GM19468 (cell line): ENCODE data around the gene CEP112.

Experiments
- ATAC-seq: cut with Tn5 transposase; IDR thresholded peaks from one replicate; pipeline ENCODE4 v1.9.1; 2021; ENCODE audit warnings: mild to moderate bottlenecking, moderate library complexity, moderate number of reproducible peaks; ENCODE audit not compliant: unreplicated experiment; ENCODE audit errors: extremely low read depth

Gene CEP112

DNA sequence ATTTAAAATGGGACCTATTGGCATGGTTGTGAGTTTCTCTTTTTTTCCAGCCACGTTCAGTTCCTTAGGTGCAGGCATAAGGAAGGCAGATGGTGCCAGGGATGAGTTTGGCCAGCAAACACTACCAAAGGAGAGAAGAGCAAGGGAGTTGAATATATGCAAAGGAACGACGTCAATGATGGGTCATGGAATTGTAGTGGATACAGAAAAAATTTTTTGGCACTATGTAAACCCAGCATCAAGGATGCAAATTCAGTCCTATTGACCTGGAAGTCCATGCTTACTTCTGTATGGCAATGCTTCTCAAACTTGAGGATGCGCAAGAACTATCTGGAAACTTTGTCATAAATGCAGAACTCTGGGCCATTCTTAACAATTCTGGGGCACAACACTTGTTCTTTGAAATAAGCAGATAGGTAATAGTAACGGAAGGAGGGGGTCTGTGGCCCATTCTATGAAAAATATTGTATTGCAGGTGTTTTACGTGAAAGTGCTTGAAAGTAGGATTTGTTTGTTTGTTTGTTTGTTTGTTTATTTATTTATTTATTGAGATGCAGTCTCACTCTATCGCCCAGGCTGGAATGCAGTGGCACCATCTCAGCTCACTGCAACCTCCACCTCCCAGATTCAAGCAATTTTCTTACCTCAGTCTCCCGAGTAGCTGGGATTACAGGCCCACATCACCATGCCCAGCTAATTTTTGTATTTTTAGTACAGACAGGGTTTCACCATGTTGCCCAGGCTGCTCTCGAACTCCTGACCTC, 19.3 kb upstream of the CEP112 start:
- ATAC-seq: no peak

DNA sequence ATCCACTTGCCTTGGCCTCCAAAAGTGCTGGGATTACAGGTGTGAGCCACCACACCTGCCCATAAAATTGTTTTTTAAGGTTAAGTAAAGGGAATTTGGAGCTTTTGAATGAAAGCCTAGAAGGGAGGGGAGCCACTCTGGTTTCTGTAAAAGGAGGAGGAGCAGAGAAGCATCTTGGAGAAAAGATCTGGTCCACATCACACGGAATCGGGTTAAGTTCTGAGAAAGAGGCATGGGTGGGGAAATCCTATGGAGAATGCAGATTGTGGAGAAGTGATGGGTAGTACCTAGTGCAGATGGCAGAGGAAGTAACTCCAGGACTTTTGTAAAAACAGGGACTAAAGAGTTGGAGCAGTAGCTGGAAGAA, 18.3 kb upstream of the CEP112 start:
- no peak for ATAC-seq

DNA sequence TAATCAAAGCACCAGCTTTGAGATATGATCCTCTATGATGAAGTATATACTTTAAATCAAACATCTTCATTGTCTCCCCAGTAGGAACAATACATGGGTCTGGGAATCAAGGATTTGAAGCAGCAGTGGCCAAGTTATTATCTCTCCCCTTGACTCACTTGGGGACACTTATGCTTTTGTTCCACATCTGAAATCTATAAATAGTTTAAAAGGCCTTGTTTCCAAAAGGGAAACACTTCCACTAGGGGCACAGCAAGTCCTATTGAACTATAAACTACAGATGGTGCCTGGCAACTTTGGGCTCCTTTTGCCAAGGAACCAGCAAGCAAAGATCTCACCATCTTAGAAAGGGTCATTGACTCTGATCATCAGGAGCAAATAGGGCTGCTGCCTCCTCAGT, 16.0 kb upstream of the CEP112 start:
- ATAC-seq: no peak

GRCh38 chr17:66203274-66204015, 11.5 kb upstream of the CEP112 start:
- ATAC-seq: no peak

GRCh38 chr17:66200685-66201092, 8.8 kb upstream of the CEP112 start:
- ATAC-seq: no peak

GRCh38 chr17:66198242-66198641, 6.3 kb upstream of the CEP112 start:
- ATAC-seq: no peak

- ATAC-seq: no peak
Observed at GRCh38 chr17:66192378-66192687, 400 bp upstream of the CEP112 start.

DNA sequence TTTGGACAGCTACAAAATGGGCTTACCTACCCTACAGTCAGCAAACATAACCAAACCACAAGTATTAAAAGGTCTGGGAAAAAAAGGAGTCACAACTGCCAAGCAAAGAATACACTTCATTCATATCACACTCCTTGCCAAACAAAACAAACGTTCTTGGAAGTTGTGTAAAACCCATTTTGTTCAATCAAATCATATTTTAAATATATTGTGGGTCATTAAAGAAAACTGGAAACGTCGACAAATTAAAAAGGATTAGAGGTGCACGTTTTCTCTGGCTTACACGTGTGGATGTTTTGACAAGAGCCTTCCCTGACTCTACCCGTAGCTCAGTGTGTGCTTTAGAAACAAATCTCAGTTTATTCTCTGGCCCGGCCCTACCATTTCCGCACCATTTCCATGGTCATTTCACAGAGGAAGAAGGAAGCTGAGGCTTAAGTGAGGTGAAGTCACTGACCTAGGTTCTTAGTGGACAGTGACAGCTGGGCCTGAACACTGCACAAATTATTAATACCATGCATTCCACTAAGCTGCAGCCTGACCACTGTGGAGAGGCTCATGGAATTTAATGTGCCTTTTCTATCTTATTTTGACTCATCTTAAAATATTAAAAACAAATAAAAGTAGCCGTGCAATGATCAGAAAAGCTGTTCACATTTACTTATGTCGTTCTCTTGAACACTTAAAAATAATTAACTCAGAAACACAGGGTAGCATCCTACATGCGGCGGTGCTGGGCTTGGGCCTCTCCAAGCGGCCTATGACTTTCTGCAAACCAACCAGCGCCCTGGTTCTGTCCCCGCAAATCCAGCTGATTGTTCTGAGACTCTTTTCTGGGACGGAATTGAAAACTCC, 968 bp downstream of the CEP112 start:
- no peak for ATAC-seq

DNA sequence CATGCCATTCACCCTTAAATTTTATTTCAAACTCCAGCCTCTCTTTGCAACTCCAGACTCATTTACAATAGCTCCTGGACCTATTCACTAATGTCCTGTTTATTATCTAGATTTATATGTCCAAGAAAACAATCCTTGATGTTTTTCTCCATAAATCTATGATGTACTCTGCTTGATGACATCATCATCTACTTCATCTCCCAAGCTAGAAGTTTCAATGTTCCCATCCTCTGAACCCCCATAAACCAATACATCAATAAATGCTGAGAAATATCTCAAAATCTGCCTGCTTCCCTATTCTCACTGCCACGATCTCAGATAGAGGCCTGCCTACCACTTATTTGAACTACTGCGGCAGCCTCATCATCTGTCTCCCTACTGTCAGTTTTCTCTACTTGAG, 4.2 kb downstream of the CEP112 start:
- ATAC-seq: no peak

DNA sequence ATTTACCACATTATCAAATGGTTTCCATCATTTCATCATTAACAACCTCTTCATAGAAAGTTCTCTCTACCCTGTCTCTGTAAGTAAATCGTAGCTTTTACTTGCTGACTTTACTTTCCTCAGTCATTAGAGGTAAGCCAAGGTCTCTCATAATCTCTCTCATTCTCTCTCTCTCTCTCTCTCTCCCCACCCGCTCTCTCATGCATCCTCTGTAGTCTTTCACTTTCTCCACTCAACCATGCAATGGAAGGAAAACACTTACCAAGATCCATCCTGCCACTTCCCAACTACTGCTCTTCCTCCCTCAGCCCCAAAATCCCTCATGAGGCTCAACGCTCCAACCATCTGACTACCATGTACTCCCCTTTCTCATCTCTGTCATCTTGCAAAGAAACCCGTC, 6.1 kb downstream of the CEP112 start:
- ATAC-seq: no peak

DNA sequence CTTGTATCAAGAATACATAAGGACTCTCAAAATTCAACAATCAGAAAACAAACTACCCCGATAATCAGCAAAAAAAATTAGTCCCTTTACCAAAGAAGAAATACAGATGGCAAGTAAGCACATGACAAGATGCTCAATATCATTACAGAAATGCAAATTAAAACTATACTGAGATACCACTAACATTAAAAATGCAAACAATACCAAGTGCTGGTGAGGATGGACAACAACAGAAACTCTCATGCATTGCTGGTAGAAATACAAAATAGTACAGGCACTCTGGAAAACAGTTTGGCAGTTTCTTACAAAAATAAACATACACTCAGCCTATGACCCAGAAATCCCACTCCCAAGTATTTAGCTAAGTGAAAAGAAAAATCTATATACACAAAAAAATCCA, 7.5 kb downstream of the CEP112 start:
- ATAC-seq: no peak

GRCh38 chr17:66183529-66183928, 8.4 kb downstream of the CEP112 start:
- ATAC-seq: no peak

GRCh38 chr17:66178642-66179041, 13.3 kb downstream of the CEP112 start:
- ATAC-seq: no peak

GRCh38 chr17:66177048-66177447, 14.9 kb downstream of the CEP112 start:
- ATAC-seq: no peak

DNA sequence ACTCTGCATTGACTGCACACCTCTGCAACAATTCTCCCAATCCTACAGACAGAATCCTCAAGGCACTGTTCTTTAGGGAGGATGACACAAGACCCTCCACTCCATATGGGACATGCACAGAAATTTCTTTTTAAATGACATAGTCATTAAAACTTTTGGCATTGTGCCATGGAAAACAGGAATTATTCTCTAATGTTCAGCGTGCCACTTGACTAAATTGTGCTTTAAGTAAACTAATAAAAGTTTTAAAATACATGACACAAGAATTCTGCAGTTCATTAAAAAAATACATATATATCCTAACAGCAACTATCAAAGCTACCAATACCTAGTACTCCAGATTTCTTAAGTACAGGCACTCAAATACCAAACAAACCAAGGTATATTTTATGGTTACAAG, 16.0 kb downstream of the CEP112 start:
- no peak for ATAC-seq

DNA sequence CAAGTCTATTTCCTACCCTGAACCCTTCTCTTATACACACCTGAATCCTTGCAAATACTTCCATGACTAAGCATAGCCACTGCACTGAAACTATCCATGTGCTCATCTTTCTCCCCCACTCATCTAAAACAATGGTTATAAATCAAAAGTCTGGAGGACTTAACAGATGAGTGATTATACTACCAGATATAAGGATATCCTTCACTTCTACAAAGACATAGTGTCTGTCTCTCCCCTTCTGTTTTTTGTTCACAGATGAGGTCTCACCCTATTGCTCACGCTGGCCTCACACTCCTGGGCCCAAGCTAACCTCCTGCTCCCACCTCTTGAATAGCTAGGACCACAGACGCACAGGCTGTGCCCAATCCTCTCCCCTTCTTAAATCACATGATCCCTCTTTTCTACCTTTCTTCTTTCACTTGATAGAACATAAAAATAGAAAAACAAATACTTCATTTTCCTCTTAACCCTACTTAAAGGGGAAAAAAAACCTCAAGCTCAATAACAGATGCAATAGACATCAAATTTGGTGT, 19.2 kb downstream of the CEP112 start:
- ATAC-seq: no peak

- no peak for ATAC-seq
Observed at GRCh38 chr17:66172144-66172543, 19.8 kb downstream of the CEP112 start.

- ATAC-seq: no peak
Observed at GRCh38 chr17:66171692-66172091, 20.2 kb downstream of the CEP112 start.

- no peak for ATAC-seq
Observed at GRCh38 chr17:66171172-66171571, 20.8 kb downstream of the CEP112 start.

DNA sequence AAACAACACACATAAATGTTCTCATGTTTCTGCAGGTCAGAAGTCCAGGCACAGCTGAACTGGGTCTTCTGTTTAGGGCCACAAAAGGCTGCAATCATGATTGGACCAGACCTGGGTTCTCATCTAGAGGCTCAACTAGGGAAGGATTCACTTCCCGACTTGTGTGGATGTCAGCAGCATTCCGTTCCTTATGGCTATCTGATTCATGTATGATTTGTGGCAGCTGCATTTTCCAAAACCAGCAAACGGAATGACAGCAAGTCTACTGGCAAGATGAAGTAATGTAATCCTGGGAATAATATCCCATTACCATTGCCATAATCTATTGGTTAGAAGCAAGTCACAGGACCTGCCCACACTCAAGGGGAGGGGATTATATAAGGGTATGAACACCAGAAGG, 22.1 kb downstream of the CEP112 start:
- no peak for ATAC-seq
